ENCODE results near the gene SLC66A1.
"Not testable (repeated sequence)": the region's sequence is repeated elsewhere in the genome, so short reads cannot be mapped to it uniquely, and the experiment has no call there.

SLC66A1 gene

DNA sequence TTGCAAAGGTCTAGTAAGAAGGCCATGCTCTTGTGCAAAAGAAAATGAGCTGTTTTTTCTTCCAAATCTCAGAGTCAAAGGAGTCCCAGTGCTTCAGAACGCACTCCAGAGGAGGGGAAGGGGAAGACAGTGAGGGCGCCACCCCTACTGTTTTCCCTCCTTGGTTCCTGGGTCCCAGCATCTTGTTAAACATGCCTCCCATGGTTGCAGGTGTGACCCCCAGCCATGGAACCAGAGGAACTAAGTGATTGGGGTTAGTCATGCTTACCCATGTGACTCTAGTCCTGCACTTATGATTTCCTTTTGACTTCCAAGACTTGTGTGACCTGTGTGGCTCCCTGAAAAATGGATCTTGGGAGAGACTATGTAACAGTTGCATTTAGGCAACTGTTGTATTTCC lies 17.5 kb upstream of the SLC66A1 start:
- H3K4me3 ChIP-seq (ENCODE audit: low read depth, low read length): no peak overlapping the region
- TF ChIP-seq, protein P1, sequence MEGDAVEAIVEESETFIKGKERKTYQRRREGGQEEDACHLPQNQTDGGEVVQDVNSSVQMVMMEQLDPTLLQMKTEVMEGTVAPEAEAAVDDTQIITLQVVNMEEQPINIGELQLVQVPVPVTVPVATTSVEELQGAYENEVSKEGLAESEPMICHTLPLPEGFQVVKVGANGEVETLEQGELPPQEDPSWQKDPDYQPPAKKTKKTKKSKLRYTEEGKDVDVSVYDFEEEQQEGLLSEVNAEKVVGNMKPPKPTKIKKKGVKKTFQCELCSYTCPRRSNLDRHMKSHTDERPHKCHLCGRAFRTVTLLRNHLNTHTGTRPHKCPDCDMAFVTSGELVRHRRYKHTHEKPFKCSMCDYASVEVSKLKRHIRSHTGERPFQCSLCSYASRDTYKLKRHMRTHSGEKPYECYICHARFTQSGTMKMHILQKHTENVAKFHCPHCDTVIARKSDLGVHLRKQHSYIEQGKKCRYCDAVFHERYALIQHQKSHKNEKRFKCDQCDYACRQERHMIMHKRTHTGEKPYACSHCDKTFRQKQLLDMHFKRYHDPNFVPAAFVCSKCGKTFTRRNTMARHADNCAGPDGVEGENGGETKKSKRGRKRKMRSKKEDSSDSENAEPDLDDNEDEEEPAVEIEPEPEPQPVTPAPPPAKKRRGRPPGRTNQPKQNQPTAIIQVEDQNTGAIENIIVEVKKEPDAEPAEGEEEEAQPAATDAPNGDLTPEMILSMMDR (IDR thresholded peaks at IDR 0.05; ENCODE audit: low read depth, low read length): no peak

DNA sequence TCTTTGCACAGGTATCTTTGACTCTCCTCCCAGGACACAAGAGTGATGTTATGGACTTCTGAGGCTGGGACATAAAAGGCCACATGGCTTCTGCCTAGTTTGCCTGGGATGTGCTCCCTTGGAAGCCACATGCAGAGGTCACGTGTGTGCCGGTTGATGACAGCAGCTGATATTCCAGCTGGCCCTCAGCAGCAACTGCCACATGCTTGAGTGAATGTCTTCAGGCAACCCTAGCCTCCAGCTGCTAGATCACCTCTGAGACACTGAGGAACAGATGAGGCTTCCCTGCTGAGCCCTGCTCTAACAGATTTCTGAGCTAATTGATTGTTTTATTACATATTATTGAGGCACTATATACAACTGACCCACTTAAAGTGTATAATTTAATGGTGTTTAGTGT lies 11.9 kb upstream of the SLC66A1 start:
- TF ChIP-seq, protein P1 (IDR thresholded peaks at IDR 0.05; ENCODE audit: low read depth, low read length): no peak
- no peak overlapping the region for H3K4me3 ChIP-seq (ENCODE audit: low read depth, low read length)

DNA sequence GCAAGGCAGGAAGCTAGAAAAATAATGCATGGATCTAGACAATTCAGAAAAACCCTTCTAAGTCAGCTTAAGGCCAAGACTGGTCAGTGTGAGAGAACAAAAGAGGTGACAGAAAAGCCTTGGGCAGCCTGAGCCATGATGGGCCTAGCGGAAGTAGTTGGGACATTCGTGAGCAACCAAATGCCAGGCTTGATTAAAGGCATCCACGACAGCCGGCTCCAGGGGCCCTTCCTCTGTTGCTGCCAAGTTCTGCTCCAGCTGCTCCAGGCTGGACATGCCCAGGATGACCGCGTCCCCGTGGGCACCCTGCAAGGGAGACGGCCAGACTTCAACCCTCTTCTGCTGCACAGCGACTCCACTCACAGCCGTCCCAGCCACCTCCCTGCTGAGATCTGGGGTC lies 8.0 kb upstream of the SLC66A1 start:
- H3K4me3 ChIP-seq (ENCODE audit: low read depth, low read length): not testable (repeated sequence)

DNA sequence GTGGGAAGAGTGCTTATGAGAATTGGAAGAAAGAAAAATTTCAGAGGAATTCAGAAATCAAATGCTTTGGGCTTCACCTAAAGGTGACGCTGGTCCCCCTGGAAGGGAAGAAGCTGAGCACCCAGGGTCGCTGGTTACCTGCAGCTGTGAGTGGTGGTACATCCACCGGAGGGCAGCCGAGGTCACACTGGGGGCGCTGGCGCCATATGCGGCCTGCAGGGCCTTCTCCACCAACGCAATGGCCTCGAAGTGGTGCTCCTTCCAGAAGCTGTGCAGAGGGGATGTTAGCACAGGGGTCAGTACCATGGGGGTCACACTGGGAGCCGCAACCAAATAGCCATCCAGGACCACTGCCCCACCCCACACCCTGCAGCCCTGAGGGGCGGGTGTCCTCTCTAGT lies 6.2 kb upstream of the SLC66A1 start:
- TF ChIP-seq, protein P1 (IDR thresholded peaks at IDR 0.05; ENCODE audit: low read depth, low read length): no peak
- no peak overlapping the region for H3K4me3 ChIP-seq (ENCODE audit: low read depth, low read length)

DNA sequence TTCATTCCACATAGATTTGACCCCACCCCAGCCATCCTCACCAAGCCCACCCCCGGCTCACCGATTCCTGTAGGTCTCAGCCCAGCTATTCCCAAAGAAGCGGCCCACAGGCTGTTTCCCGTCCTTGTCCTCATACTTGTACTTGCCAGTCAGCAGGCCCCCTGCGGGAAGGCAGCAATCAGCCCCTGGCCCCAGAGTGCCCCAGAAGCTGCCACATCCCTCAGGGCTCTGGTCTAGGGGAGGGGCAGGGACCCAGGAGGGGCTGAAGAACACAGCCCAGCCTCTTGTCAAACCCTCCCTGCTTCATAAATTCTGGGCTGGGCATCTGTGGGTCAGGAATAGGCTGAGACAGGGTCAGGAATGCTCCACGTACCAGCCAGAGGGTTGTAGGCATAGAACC lies 5.2 kb upstream of the SLC66A1 start:
- TF ChIP-seq, protein P1 (IDR thresholded peaks at IDR 0.05; ENCODE audit: low read depth, low read length): no peak
- no peak overlapping the region for H3K4me3 ChIP-seq (ENCODE audit: low read depth, low read length)

DNA sequence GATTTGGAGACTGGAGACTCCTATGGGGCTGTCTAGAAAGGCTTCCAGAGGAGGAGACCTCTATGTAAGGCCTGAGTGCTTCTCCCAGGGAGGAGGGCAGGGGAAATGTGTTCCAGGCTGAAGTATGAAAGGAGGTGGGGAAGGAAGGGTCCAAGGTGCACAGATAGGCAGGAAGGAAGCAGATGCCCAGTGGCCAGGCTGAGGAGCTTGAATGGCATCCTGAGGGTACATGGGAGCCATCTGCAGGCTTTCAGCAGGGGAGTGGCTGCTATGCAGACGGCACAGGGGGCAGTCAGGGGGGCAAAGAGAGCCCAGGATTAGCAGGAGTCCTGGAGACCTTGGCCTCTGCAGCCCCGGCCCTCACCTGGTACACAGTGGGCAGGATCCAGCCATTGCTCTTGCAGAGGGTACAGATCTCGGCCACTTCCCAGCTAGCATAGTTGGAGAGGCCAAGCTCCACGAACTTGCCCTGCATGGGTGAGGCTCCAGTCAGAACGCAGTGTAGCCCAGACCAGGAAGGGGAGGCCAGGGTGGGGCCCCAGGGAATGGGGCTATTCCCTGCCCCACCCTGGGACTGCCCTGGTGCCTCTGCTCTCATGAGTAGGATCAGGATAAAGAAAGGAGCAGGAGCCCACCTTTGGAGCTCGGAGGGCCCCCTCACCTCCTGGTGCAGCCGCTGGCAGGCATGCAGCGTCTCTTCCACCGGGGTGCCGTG lies 4.2 kb upstream of the SLC66A1 start:
- H3K4me3 ChIP-seq (ENCODE audit: low read depth, low read length): no peak overlapping the region
- TF ChIP-seq, protein P1 (IDR thresholded peaks at IDR 0.05; ENCODE audit: low read depth, low read length): no peak

DNA sequence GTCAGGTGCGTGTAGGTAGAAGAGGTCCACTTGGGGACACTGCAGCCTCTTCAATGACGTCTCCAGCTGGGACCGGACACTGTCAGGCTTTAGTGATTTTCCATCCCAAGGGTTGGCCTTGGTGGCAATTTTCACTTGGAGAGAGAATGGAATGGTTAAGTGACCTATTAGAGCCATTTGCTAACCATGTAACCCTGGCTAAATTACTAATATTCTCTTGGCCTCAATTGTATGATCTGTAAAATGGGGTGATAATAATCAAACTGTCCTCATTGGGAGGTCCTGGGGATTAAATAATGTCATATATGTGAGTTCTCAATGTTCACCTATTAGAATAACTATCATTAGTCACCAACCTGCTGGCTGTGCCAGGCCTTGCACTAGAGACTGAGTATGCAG lies 3.6 kb upstream of the SLC66A1 start:
- TF ChIP-seq, protein P1 (IDR thresholded peaks at IDR 0.05; ENCODE audit: low read depth, low read length): no peak
- no peak overlapping the region for H3K4me3 ChIP-seq (ENCODE audit: low read depth, low read length)
